H9 (cell line): ENCODE data around the gene VSTM2L. TPM values are rescaled to one million over a fixed set of nuclear protein-coding genes. Genes with fewer than 3 reads are reported as not detected.

Source experiments
- DNase-seq: peaks from one replicate; pipeline ENCODE4 v3.0.0-alpha.2; 2017
- H2AFZ ChIP-seq: one replicate; pipeline ENCODE4 v1.6.1; 2013; ENCODE audit warnings: mild to moderate bottlenecking, low read length, control low read depth, moderate library complexity
- H2AK5ac ChIP-seq: 2 replicates; pipeline ENCODE4 v1.6.1; 2013; ENCODE audit warnings: low read length, control low read depth, mixed read lengths; ENCODE audit not compliant: insufficient read length
- H2BK120ac ChIP-seq: one replicate; pipeline ENCODE4 v1.6.1; 2013; ENCODE audit warnings: low read depth, mild to moderate bottlenecking, low read length, control low read depth, inconsistent platforms; ENCODE audit not compliant: poor library complexity, severe bottlenecking
- H2BK12ac ChIP-seq: 2 replicates; pipeline ENCODE4 v1.6.1; 2013; ENCODE audit warnings: low read length, control low read depth, mixed read lengths, low read depth; ENCODE audit not compliant: insufficient read length
- H2BK15ac ChIP-seq: 2 replicates; pipeline ENCODE4 v1.6.1; 2013; ENCODE audit warnings: low read depth, low read length, control low read depth
- H2BK20ac ChIP-seq: one replicate; pipeline ENCODE4 v1.6.1; 2013; ENCODE audit warnings: low read depth, mild to moderate bottlenecking, low read length, control low read depth, inconsistent platforms; ENCODE audit not compliant: poor library complexity, severe bottlenecking
- H2BK5ac ChIP-seq: 2 replicates; pipeline ENCODE4 v1.6.1; 2013; ENCODE audit warnings: low read length, control low read depth, mixed read lengths; ENCODE audit not compliant: insufficient read length
- H3K14ac ChIP-seq: 2 replicates; pipeline ENCODE4 v1.6.1; 2013; ENCODE audit warnings: low read length, control low read depth; ENCODE audit not compliant: insufficient read depth
- H3K18ac ChIP-seq: 2 replicates; pipeline ENCODE4 v1.6.1; 2013; ENCODE audit warnings: low read depth, mild to moderate bottlenecking, mixed read lengths, low read length, control low read depth; ENCODE audit not compliant: insufficient read length
- H3K23ac ChIP-seq: 2 replicates; pipeline ENCODE4 v1.6.1; 2013; ENCODE audit warnings: low read length, control low read depth, mixed read lengths, low read depth; ENCODE audit not compliant: insufficient read length
- H3K23me2 ChIP-seq: 2 replicates; pipeline ENCODE4 v1.6.1; 2013; ENCODE audit warnings: low read depth, mild to moderate bottlenecking, mixed read lengths, low read length, control low read depth; ENCODE audit not compliant: insufficient read length, poor library complexity, severe bottlenecking
- H3K27ac ChIP-seq: 2 replicates; pipeline ENCODE4 v1.5.1; 2013; ENCODE audit warnings: low read length, control low read depth, mixed read lengths, low read depth; ENCODE audit not compliant: insufficient read length
- H3K27me3 ChIP-seq: 2 replicates; pipeline ENCODE4 v1.6.1; 2013; ENCODE audit warnings: low read length, control low read depth, inconsistent platforms; ENCODE audit not compliant: insufficient read depth
- H3K4ac ChIP-seq: 2 replicates; pipeline ENCODE4 v1.6.1; 2013; ENCODE audit warnings: low read depth, mild to moderate bottlenecking, control low read depth, inconsistent platforms, low read length, moderate library complexity
- H3K4me1 ChIP-seq: 2 replicates; pipeline ENCODE4 v1.6.1; 2013; ENCODE audit warnings: low read length, control low read depth, inconsistent platforms; ENCODE audit not compliant: insufficient read depth
- H3K4me2 ChIP-seq: 2 replicates; pipeline ENCODE4 v1.6.1; 2013; ENCODE audit warnings: low read length, control low read depth, mixed read lengths; ENCODE audit not compliant: insufficient read length, insufficient read depth
- H3K56ac ChIP-seq: 2 replicates; pipeline ENCODE4 v1.6.1; 2013; ENCODE audit warnings: low read depth, mild to moderate bottlenecking, mixed read lengths, low read length, control low read depth; ENCODE audit not compliant: insufficient read length
- H3K79me1 ChIP-seq: 2 replicates; pipeline ENCODE4 v1.6.1; 2013; ENCODE audit warnings: low read depth, mild to moderate bottlenecking, moderate library complexity, low read length, control low read depth, inconsistent platforms; ENCODE audit not compliant: insufficient read depth, poor library complexity, severe bottlenecking
- H3K79me2 ChIP-seq: 2 replicates; pipeline ENCODE4 v1.6.1; 2013; ENCODE audit warnings: low read length, control low read depth, inconsistent platforms; ENCODE audit not compliant: insufficient read depth
- H3K9ac ChIP-seq: 2 replicates; pipeline ENCODE4 v1.6.1; 2013; ENCODE audit warnings: low read length, control low read depth, mixed read lengths; ENCODE audit not compliant: insufficient read length; ENCODE audit errors: extremely low read depth
- H3K9me3 ChIP-seq: one replicate; pipeline ENCODE4 v1.6.1; 2013; ENCODE audit warnings: low read depth, low read length, inconsistent platforms; ENCODE audit not compliant: control insufficient read depth
- H3T11ph ChIP-seq: one replicate; pipeline ENCODE4 v1.6.1; 2013; ENCODE audit warnings: mild to moderate bottlenecking, low read length, control low read depth, inconsistent platforms
- H4K20me1 ChIP-seq: one replicate; pipeline ENCODE4 v1.6.1; 2013; ENCODE audit not compliant: control insufficient read depth, insufficient read length, insufficient read depth
- H4K5ac ChIP-seq: 2 replicates; pipeline ENCODE4 v1.6.1; 2013; ENCODE audit warnings: low read depth, mild to moderate bottlenecking, mixed read lengths, low read length, control low read depth; ENCODE audit not compliant: insufficient read length
- H4K8ac ChIP-seq: replicated peaks from 2 replicates; pipeline ENCODE4 v1.6.1; 2013; ENCODE audit warnings: low read length, control low read depth, mixed read lengths, low read depth; ENCODE audit not compliant: insufficient read length
- H4K91ac ChIP-seq: 2 replicates; pipeline ENCODE4 v1.6.1; 2013; ENCODE audit warnings: low read depth, mild to moderate bottlenecking, moderate library complexity, mixed read lengths, low read length, control low read depth; ENCODE audit not compliant: insufficient read length
- H3K27ac Mint-ChIP-seq, 3 experiments: 2 replicates in 2 of 3; 3 replicates in 1 of 3; pipeline ENCODE4 v1.8.0; 2020 to 2021; ENCODE audit warnings: mixed read lengths in 3 of 3, mild to moderate bottlenecking in 1 of 3, moderate library complexity in 1 of 3
- H3K27me3 Mint-ChIP-seq: 2 replicates; pipeline ENCODE4 v1.8.0; 2021; ENCODE audit warnings: low read depth, mild to moderate bottlenecking, moderate library complexity, mixed read lengths
- H3K36me3 Mint-ChIP-seq, 3 experiments: 2 replicates in 2 of 3; 3 replicates in 1 of 3; pipeline ENCODE4 v1.8.0; 2020 to 2021; ENCODE audit warnings: low read depth in 3 of 3, mixed read lengths in 3 of 3; ENCODE audit not compliant: insufficient read depth in 1 of 3
- H3K4me1 Mint-ChIP-seq, 2 experiments: 2 replicates each; pipeline ENCODE4 v1.8.0; 2020; ENCODE audit warnings: mixed read lengths in 2 of 2
- H3K4me3 Mint-ChIP-seq, 2 experiments: 2 replicates in 1 of 2; 3 replicates in 1 of 2; pipeline ENCODE4 v1.8.0; 2020 to 2021; ENCODE audit warnings: mild to moderate bottlenecking in 2 of 2, mixed read lengths in 2 of 2, moderate library complexity in 1 of 2
- H3K9me3 Mint-ChIP-seq, 2 experiments: 2 replicates in 1 of 2; 3 replicates in 1 of 2; pipeline ENCODE4 v1.8.0; 2020; ENCODE audit warnings: mild to moderate bottlenecking in 2 of 2, mixed read lengths in 2 of 2, moderate library complexity in 1 of 2
- WGBS: extraction: QIAGEN DNeasy Blood & Tissue Kit; methylation state at CpG from one replicate; pipeline ENCODE4 v1.1.7; 2013; ENCODE audit warnings: missing lambda C conversion rate, low lambda C conversion rate, mixed read lengths; ENCODE audit not compliant: insufficient read length; ENCODE audit errors: extremely low coverage; 5-methylcytosine and 5-hydroxymethylcytosine counted together
- total RNA-seq: library from RNA; stranded (reverse); gene quantifications from 2 replicates; pipeline ENCODE4 v1.2.1, GENCODE V29; 2021
- TF ChIP-seq, protein P1 (sequence below): fragments of 200-600 bp; sonication (generic); conservative IDR thresholded peaks from 3 replicates; pipeline ENCODE4 v1.8.0; 2021; ENCODE audit warnings: antibody characterized with exemption, mild to moderate bottlenecking

Gene VSTM2L
- total RNA-seq, 1 experiment from 2014 or later, result 2.1 TPM

DNA sequence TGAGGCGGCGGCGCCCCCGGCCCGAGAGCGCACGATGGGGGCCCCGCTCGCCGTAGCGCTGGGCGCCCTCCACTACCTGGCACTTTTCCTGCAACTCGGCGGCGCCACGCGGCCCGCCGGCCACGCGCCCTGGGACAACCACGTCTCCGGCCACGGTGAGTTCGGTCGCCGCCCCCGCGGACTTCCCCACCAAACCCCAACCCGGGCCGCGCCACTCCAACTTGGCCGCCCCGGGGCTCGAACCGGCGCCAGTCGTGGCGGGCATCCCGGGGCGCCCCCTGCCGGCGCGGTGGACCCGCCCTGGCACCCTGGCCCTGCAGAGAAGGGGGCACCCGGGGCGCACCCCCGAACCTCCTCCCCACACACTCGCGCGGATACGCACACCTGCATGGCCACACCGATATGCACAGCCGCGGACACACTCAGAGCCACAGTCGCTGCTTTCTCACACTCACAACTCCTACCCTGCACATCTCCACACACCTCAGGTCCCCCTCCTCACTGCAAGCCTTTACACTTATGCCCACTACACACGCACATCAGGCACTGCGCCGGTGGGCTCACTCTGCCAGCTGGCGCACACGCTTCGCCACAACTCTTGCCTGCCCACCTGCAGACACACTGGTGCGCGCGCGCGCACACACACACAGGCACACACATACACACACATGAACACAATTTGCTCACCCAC, 535 bp downstream of the VSTM2L start:
- H3K27me3 Mint-ChIP-seq, result peaks cover 41% of the 10 kb centered on the region
- peak overlapping the region; percentile 65 to 82 for H3K4me3 Mint-ChIP-seq

More for the DNA sequence above, 535 bp downstream of the VSTM2L start:
- Histone ChIP-seq H3T11ph (no peak overlapping the region), H3K4ac (no peak overlapping the region), H2BK20ac (no peak overlapping the region), H3K18ac (no peak overlapping the region), H3K9ac (no peak overlapping the region), H4K5ac (no peak overlapping the region), H3K27me3 (no peaks in the 10 kb centered on the region), H3K4me1 (peaks cover 4% of the 10 kb centered on the region; the same call in 1 of the 2 replicates), H3K23ac (no peak overlapping the region), H3K79me1 (no peaks in the 10 kb centered on the region), H3K27ac (no peak overlapping the region), H2AFZ (no peak overlapping the region), H2AK5ac (no peak overlapping the region), H2BK120ac (no peak overlapping the region), H3K56ac (no peak overlapping the region), H3K23me2 (peaks cover 3% of the 10 kb centered on the region), H2BK12ac (no peak overlapping the region), H4K8ac (no peak overlapping the region), H3K79me2 (no peaks in the 10 kb centered on the region), H3K9me3 (no peaks in the 10 kb centered on the region), H3K4me2 (peak overlapping the region; percentile 34), H4K91ac (no peak overlapping the region), H2BK5ac (no peak overlapping the region), H4K20me1 (no peaks in the 10 kb centered on the region), H3K14ac (peak overlapping the region; percentile 28; the same call in 1 of the 2 replicates), H2BK15ac (no peak overlapping the region)
- no CpG with 5 or more reads among the region's 67 CpGs for WGBS
- Mint-ChIP-seq H3K9me3 (peaks cover 0 to 4% of the 10 kb centered on the region in 2 experiments; a peak in 1 of 5 replicates), H3K27ac (no peak overlapping the region; a peak in 2 of 7 replicates), H3K4me1 (peaks cover 43 to 57% of the 10 kb centered on the region in 2 experiments), H3K36me3 (no peaks in the 10 kb centered on the region; a peak in 1 of 7 replicates)
- TF ChIP-seq, protein P1, sequence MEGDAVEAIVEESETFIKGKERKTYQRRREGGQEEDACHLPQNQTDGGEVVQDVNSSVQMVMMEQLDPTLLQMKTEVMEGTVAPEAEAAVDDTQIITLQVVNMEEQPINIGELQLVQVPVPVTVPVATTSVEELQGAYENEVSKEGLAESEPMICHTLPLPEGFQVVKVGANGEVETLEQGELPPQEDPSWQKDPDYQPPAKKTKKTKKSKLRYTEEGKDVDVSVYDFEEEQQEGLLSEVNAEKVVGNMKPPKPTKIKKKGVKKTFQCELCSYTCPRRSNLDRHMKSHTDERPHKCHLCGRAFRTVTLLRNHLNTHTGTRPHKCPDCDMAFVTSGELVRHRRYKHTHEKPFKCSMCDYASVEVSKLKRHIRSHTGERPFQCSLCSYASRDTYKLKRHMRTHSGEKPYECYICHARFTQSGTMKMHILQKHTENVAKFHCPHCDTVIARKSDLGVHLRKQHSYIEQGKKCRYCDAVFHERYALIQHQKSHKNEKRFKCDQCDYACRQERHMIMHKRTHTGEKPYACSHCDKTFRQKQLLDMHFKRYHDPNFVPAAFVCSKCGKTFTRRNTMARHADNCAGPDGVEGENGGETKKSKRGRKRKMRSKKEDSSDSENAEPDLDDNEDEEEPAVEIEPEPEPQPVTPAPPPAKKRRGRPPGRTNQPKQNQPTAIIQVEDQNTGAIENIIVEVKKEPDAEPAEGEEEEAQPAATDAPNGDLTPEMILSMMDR, result peak; percentile 67
- peak; percentile 38 for DNase-seq
